Brain pericyte (primary cell): ENCODE measurements around the gene SH2D2A.

Source experiments
- DNase-seq: peaks from one replicate; pipeline ENCODE4 v3.0.0-alpha.2; 2012; ENCODE audit warnings: low read depth, low spot score

SH2D2A gene

DNA sequence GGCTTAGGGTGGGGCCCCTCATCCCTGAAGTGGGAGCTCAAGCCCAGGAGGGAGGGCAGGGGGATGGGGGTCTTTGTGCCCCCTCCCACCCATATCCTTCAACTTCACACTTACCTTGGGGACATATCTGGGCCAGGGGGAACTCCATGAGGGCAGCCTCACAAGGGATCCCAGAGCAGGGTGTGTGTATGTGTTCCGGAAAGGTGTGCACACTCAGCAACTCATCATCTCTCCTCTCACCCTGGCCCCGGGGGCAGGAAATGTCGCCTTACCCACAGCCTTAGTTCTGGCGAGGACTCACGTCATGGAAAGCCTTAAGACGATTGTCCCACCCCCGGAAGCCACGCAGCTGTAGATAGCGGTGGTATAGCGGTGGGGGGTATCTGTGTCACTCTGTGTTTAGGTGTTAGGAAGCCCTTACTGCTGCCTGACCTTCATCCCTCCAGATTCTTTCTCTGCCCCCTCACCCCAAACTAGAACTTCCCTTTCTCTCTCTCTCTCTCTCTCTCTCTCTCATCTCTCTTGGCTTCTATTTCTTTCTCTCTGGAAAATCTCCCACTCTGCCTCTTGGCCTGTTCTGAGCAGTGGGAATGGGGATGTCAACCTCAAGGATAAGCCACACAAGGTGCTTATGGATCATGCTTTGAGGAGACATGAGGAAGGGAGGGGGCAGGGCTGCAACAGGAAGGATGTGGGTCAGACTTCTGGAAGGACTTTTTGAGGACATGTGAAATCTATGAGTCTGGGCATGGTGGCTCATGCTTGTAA lies at the start of gene SH2D2A:
TSS of gene SH2D2A (minus strand) at position 288 of the 768 bp plus-strand sequence. CDS start at position 148, 140 bp downstream.
- no peak for DNase-seq

DNA sequence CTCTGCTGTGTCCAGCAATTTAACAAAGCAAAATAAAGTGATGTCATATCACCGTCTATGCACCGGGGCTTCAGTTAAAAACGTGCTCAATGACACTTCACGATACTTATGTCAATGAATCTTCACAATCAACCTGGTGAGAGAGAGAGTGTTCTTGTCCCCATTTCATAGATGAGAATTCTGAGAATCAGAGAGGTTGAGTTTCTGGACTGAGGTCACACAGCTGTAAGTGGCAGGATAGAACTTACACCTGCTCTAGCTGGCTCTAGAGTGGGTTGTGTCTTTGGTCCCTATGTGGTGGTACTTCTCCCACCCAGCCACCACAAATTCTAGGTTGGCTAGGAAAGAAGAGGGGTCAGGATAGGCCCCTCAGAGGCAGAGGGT lies 49.2 kb upstream of the SH2D2A start:
- no peak for DNase-seq

DNA sequence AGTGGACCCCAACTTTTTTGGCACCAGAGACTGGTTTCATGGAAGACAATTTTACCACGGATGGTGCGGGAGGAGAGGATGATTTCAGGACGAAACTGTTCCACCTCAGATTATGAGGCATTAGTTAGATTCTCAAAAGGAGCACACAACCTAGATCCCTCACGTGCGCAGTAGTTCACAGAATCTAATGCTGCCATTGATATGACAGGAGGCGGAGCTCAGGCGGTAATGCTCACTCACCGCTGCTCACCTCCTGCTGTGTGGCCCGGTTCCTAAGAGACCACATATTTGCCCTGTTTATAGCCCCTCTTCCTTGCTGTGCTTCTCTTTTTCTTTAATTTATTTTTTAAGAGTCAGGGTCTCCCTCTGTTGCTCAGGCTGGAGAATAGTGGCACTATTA lies 48.6 kb upstream of the SH2D2A start:
- no peak for DNase-seq

DNA sequence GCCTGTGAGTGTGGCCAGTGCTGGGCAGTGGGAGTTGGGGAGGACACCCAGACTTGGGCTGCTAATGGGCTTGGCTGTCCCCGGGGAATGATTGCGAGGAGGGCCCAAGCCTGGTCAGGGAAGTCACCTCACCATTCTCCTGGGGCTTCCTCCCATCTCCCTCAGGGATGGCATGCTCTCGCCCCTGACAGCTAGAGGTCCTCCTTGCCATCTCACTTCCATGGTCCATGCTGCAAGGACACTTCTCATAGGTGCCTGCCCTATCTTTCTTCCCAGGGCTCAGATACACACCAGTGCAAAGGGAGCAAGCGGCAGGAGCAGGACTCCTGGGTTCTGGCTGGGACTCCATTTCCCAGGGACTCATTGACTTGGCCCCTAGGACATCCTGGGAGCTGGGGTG lies 48.1 kb upstream of the SH2D2A start:
- DNase-seq: no peak

- no peak for DNase-seq
These were observed 47.0 kb upstream of the SH2D2A start for GRCh38 chr1:156863631-156864030.

DNA sequence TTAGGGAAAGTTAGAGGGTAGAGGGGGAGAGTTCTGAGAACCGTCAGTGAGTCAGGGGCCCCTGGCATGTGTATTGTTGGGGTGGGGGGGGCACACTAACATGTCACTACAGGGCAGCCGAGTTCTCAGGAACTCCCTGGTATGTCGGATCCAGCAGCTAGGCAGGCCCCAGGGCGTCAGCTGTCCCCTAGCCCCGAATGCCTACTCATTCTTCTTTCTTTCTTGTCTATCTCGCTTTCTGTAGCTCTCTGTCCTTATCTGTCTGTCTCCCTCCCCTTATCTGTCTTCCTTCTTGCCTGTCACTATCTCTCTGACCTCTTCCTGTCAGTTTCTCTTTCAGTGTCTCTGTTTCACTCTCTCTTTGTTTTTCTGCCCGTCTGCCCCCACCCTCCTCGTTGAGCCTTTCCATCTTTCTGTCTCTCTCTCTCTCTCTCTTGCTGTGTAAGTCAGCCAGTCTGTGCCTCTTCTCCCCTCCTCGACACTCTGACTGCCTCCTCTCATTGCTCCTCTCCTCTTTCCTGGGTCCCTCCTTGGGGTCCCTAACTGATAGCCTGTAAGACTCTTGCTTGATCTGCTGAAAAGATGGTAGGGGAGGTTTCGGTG lies 46.5 kb upstream of the SH2D2A start:
- DNase-seq: no peak

GRCh38 chr1:156862584-156862983 lies 45.9 kb upstream of the SH2D2A start:
- no peak for DNase-seq

DNA sequence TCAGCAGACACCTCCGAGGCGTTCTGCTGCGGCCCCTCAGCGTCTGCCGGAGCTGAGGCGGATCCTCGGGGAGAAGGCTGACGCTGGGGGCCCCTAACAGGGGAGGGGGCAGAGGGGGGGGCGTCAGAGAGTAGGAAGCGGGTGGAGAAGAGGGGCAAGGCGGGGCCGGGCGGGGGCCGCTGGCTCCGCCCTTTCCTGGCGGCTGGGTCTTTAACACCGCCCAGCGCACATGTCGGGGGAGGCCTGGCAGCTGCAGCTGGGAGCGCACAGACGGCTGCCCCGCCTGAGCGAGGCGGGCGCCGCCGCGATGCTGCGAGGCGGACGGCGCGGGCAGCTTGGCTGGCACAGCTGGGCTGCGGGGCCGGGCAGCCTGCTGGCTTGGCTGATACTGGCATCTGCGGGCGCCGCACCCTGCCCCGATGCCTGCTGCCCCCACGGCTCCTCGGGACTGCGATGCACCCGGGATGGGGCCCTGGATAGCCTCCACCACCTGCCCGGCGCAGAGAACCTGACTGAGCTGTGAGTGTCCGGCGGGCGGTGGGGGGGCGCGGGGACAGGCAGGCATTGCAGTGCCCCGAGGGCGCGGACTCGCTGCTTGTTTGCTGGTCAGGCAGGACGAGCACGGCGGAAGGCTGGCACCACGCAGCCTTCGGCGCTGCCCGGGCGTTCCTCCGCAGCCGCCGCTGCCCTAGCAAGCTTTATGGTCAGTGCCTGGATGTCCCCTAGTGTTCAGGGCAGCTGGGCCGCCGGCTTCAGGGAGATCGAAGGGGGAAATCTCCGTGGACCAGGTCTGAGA lies 44.2 kb upstream of the SH2D2A start, which contains the start of gene NTRK1:
TSS of gene NTRK1 (plus strand) at position 238 of the 796 bp plus-strand sequence. CDS start at position 308, 70 bp downstream.
- no peak for DNase-seq

DNA sequence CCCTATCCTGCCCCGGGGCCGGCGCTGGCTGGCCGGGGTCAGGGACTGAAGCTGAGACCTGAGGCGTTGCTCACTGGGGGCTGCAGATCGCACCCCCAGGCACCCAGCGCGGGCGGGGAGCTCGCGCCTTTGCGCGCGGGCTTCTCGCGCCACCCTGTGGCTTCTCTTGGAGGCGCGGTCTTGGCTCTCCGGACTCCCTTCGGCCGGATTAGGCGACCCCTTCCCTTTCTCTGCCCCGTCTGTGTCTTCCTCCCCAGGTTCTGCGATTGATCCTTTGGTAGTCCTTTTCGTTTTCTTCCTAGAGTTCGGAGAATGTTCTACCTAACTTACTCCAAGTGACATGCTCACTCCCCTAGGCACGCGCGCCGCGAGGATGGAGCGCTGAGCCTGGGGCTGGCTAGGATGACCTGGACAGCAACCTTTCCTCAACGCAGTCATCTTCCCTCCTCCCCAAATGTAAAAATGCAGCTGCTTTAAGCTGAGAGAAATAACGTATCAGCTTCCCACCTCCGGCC lies 43.5 kb upstream of the SH2D2A start:
- DNase-seq: no peak

DNA sequence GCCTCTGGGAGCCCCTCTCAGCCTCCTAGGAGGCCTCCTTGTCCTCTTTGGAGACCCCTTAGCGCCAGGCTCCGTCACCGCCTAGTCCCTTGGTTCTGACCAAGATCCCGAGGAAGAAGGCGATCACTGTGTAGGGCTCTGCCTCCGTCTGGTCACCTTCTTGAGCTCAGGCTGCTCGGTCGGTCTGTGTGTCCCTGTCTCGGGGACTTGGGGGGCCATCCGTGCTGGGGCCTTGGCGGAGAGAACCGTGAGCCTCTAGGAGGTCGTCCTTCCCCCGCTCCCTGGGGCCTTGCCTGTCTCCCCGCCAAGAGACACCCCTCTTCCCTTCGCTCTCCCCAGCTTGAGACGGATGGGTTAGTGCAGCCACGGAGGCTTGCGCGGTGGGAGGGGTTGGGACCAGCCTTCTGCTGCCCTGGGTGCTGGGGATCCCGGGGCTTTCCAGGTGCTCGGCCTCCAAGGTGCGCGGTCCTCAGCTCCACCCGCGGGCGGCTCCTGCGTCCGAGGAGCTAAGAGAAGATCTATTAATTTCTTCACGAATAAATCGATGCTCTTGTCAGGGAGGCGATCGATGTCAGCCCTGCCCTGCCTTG lies 43.0 kb upstream of the SH2D2A start:
- no peak for DNase-seq

DNA sequence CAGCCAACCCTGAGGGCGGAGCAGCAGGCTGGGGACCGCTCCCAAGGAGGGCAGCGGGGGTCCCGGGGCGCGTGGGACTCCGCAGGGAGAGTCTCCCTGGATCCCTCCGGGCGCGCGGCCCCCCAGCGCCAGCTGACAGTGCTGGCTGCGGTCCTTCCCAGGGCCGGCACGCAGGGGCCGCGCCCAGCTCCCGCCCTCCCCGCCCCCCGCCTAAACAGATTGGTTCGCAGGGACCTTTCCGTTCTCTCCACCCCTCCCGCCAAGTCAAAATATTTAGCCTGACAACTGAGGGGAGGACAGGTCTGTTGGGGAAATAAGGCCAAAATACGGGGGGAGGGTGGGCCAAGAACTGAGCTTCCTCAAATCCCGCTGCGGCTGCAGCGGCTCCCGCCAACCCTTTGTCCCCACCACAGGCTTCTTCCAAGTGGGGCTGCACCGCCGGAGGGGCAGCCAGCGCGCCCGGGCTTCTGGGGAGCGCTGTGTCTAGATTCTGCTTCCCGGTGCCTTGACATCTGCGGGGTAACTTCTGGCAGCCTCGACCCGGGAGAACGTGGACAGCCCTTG lies 42.4 kb upstream of the SH2D2A start, which contains the start of gene INSRR:
TSS of gene INSRR (minus strand) at position 159 of the 564 bp plus-strand sequence. CDS start 496 bp downstream, outside the sequence.
- DNase-seq: no peak

DNA sequence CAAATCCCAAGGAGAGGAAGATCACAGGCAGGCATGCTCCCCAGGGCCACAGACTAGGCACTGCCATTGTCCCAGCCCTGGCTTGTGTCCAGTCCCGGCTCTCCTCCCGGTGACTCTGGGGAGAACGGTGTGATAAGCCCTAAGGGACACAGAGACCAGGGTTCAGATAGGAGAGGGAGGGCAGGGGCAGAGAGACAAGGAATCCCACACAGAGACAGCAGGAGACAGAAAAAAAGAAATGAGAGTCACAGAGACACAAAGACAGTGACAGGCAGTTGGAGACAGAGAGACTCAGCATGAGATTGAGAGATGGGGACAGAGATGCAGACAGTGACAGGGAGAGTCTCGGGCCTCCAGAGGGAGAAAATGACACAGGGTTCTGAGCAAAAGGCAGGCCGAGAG lies 41.9 kb upstream of the SH2D2A start:
- DNase-seq: no peak

- no peak for DNase-seq
These were observed 40.9 kb upstream of the SH2D2A start for GRCh38 chr1:156857532-156857931.

DNA sequence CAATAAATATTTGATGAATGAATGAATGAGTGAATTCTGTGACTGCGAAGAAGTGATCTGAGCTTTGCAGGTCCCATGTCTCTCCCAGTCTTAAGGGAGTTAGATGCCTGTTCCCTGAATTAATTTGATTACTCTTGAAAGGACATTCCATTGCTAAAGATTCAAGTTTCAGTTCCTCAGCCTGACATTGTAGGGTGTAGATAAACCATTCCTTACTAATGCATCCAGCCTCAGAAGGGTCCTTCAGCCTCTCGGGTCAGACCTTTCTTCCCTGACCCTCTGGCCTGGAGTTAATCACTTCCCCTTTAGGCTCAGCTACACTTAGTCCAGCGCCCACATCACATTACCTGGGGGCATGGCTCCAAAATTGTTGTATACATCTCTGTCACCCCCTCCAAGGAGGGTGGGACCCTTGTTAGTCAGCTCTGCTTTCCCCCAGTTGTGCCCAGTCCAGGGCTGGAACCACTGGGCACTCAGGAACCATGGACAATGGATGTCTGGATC lies 39.7 kb upstream of the SH2D2A start:
- DNase-seq: no peak

GRCh38 chr1:156854634-156855033 lies 38.0 kb upstream of the SH2D2A start:
- DNase-seq: no peak

GRCh38 chr1:156853761-156854160 lies 37.1 kb upstream of the SH2D2A start:
- no peak for DNase-seq

DNA sequence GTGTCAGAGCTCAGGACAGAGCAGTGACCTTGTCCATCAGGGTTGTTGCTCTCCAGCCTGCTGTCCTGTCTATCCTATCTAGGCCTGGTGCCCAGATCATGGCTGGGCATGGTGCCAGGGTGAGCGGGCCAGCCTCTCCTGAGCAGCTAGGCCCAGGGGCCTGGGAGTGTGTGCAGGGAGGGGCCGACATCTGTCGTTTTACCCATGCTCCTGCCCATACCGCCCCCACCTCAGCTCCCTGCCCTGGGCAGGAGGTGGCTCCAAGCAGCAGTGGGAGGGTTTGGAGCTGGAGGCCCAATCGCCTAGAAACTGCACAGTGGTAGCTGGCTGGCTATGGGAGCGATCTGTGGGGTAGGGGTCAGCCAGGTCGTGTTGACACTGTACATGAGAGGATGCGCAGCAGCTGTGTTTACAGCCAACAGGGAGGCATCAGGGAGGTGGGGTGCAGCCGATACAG lies 35.8 kb upstream of the SH2D2A start:
- peak; percentile 92 for DNase-seq

DNA sequence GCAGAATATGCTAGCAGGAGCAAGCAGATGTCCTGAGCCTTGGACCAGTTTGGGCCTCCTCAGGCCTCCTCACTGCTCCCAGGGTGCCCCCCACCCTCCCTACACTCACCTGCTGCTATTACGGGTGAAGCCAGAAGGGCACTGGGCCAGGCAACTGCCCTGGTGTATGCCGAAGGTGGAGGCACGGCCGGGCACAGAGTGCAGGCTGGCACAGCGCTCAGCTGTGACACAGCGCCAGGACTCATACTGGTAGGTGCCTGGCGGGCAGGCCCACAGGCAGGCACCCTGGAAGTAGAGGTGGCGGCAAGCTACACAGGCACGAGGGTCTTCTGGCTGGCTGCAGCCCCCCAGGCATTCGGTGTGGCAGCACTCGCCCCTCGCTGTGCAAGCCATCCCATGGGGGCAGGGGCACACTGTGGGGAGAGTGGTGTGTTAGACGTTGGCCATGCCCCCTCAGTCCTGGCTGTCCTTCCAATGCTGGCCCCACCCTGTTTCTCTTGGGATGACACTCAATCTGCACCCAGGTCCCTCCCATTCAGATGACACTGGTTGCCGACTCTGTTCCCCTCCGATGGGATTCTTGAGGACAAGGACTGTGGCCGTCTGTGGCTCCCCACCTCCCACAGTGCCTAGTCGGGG lies 35.2 kb upstream of the SH2D2A start:
- no peak for DNase-seq

- no peak for DNase-seq
These were observed 32.5 kb upstream of the SH2D2A start for GRCh38 chr1:156849151-156849496.

- no peak for DNase-seq
These were observed 32.0 kb upstream of the SH2D2A start for GRCh38 chr1:156848461-156849150.
